ENCODE measurements around the gene ZHX3.
A peak's percentile ranks its signal among the peaks of the same experiment; 100 is the strongest.
"Not testable (repeated sequence)": the region's sequence is repeated elsewhere in the genome, so short reads cannot be mapped to it uniquely, and the experiment has no call there.

ZHX3 gene

GRCh38 chr20:41331731-41332130 is 14.2 kb upstream of the ZHX3 start:
- peak; percentile 22 for DNase-seq

DNA sequence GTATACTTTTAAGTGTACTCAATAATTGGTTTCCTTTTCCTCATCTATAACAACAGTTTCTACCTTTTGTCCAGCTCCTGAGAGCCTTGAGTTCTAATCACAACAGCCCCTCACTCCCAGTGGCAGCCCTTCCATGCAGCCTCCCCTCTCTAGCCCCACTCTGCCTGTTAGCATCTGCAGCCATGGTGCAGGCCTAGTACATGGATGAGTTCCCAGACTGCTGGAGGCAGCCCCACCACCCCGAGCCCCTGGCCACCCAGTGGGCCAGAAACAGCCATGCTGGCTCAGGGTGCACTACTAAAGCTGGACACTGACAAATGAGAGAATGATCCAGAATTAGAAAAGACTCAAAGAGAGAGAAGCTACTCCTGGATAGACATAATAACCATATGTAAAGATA is 13.4 kb upstream of the ZHX3 start:
- no peak for DNase-seq

DNA sequence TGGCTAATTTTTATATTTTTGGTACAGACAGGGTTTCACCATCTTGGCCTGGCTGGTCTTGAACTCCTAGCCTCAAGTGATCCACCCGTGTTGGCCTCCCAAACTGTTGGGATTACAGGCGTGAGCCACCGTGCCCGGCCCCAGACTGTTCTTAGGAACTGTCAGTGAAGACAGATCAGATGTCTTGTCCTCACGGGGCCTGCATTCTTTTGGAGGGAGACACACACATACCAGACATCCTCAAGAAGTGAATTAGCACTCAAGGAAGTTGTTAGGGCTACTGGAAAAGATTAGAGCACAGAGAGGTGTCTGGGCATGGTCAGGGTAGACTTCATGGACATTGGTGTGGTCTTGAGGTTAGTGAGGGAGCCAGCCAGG is 12.8 kb upstream of the ZHX3 start:
- DNase-seq = no peak

DNA sequence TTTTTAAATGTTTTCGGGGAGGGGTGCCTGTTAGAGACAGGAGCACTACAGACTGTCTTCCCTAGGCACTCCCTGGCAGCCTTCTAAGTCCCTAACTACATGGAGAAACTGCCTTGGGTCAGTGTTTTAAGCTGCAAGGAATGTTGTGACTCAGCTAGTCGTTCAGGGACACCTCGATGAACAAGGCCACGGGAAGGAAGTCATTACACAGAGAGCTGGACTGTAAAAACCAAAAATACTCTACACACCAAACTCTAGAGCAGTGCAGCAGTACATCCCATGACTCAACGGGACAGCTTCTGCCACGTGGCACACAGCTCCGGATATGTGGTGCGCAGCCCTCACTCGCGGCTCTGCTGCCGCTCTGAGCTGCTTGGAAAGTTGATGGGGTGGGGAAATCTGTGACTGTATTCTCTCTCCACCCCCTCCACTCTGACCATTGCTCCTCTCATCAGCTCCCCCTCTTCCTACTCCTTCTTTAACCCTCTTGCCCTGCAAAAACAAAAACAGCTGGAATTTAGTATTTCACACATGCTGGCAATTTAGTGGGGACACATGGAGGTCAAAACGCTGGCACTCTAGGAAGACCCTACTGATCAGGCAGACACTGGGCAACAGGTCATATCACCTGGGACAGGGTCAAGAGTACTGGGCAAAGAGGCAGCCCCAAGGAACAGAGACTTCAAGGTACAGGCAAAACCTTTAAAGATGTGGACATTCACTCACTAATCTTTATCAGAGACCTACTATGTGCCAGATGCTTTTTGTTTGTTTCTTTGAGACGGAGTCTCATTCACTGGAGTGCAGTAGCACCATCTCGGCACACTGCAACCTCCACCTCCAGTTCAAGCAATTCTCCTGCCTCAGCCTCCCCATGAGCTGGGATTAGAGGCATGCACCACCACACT is 12.2 kb upstream of the ZHX3 start:
- DNase-seq = no peak

DNA sequence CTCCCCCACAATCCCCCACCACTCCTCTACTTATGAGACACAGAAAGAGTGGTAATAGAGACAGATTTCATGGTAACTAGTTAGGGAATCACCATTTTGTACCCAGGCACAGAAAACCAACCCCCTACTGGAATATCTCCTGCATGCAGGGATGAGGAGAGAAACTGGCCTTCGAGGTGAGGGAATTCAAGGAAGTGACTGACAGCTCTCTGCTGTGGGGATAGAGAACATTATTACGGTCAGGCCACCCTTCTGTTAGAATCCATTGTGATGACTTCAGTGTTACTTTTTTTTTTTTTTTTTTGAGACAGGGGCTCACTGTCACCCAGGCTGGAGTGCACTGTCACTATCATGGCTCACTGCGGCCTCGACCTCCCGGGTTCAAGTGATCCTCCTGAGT is 9.6 kb upstream of the ZHX3 start:
- DNase-seq = no peak

DNA sequence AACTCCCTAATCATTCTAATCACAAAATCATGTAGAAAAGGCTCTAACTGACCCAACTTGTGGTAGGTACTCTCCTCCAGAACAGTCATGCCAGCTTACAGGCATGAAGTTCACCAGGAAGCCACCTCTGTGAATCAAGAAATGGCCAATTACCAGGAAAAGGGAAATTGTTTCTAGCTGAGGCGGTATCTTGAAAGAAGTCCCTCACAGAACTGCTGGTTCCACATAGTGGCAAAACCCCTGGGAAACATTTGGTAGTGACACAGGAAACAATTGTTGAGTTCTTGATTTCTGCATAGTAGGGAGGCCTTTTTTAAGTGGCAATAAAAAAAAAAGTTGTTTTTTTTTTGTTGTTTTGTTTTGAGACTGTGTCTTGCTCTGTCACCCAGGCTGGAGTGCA is 3.4 kb upstream of the ZHX3 start:
- DNase-seq = no peak

- DNase-seq = no peak
These were observed 2.9 kb upstream of the ZHX3 start for GRCh38 chr20:41320441-41320840.

- no peak for DNase-seq
These were observed 729 bp upstream of the ZHX3 start for GRCh38 chr20:41318271-41318649.

DNA sequence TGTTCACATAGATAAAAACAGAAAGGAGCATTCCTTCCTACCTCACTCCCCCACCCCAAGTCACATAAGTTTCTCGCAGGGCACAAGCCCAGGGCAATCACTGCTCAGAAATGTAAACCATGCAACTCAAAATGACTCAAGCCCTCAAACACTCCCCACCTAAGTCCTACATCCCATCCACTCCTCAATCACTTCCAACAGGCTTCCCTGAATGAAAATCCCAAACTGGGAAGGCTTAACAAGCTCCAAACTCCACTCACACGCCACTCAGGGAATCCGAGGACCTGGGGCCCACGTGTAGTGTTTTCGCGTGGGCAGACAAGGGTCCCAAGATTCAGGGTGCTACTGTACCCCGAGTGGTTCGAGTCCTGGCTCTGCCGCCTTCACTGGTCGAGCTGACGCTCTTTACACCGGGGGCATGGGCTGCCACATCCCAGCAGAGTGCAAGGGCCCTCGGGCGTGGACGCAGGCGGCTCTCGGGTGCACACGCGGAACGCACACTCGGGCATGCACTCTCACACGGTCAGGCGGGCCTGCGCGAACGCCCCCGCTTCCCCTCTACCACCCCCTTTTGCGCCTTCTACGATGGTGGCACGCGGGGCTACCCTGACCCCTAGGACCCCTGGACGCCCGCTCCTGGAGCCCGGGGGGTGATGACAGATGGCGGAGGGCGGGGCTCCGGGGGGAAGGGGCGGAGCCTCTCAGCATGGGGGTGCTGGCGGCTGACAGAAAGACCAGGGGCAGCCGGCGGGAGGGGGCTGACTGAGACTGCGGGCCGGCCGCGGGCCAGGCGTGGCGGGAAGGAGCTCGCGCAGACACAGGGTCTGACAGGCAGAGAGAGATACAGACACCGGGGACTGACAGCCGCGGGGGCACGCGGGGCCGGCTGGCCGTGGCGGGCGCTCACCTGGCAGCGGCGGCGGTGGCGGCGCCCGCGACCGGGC is 657 bp downstream of the ZHX3 start:
- DNase-seq = peak; percentile 30

GRCh38 chr20:41316051-41316450 is 1.5 kb downstream of the ZHX3 start:
- DNase-seq = no peak

GRCh38 chr20:41314386-41314785 is 3.1 kb downstream of the ZHX3 start:
- DNase-seq = no peak

GRCh38 chr20:41312009-41312408 is 5.5 kb downstream of the ZHX3 start:
- DNase-seq = not testable (repeated sequence)

DNA sequence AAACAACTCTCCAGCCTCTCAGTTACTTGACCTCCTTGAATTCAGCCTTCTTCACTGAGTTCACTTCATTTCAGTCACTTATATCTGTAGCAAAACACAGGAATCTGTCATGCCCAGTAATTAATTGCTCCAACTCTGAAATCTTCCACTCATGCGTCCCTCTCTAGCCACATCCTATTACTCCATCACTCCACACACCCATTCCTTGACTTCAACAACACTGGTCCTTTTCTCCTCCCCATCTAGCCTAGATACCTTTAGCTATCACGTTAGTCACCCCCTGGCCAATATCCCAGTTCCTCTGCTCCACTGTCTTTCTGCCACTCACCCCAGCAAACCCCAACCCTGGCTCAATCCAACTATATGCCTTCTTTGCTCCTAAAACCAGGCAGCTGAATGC is 7.7 kb downstream of the ZHX3 start:
- no peak for DNase-seq

GRCh38 chr20:41308726-41309413 is 8.7 kb downstream of the ZHX3 start:
- no peak for DNase-seq

DNA sequence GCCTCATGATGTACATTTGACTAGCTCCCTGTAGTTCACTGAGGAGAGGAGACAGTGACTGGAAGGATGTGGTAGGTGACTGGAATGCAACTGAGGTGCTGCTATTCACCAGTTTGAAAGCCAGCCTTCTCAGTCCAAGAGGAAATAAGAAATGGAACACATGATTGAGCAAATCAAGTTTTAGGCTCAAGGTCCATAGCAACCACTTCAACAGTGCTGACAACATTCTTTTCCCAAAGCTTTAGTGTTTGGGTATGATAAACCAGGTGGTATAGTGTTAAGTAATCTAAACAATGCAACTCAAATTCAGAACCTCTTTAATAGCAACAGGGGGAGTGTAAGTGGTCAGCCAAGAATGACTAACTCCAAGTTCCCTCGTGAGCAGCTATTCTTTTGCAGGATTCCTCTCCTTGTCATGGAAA is 9.2 kb downstream of the ZHX3 start:
- DNase-seq = no peak

DNA sequence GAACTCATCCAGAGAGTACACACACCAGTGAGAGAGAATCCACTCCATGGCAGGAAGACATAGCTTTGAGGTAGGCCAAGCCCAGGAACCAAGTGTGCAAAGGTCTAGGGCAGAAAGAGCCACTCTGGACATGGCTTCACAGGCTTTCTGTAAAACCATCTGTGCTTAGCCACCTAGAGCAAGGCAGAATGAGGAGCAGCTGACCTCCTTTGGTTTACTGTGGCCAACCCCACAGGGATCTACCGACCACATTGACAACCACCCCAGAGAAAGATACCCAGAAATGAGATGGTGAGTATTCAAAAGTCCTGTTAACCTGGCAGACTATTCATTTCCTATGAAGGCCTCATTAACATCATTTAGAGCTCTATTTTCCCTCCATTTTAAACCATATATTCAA is 10.5 kb downstream of the ZHX3 start:
- DNase-seq = no peak

- no peak for DNase-seq
These were observed 11.3 kb downstream of the ZHX3 start for GRCh38 chr20:41306061-41306727.

DNA sequence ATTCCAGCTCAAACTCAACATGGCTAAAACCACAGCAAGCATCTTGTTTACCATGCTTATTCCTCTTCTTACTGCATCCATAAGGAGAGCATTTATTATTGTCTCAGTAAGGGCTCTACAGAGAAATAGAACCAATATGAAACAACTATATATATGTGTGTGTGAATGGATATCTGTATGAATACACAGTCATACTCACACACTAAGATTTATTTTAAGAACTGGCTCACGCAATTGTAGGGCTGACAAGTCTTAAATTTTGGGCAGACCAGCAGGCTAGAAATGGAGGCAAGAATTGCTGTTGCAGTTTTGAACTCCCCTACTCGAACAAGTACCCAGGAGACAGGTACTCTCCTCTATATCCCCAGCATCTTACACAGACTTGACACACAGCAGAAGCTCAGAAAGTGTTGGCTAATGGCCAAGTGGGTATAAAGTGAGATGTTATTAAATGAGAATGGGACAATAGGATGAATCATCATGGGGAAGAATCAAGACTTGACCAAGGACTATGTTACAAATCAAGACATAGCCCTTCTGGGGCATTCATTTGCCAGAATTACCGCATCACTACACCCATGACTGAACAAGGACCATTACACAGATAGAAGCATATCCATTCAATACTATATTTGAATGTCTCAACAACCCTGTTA is 13.0 kb downstream of the ZHX3 start:
- DNase-seq = no peak

DNA sequence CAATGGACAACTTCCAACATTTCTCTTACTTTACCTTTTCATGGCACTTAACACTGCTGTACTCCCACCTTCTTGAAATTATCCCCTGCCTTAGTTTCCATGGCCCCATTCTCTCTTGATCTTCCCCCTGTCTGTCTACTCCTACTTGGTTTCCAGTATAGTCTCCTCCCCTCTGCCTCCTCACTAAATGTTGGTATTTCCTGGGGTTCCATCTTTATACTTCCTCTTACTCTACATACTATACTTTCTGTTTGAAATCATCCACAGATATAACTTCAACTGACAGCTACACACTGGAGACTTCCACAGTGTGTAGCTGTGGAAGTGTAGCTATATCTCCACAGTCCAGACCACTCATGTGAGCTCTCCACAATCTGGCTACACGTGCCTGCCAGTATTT is 13.5 kb downstream of the ZHX3 start:
- DNase-seq = no peak

- DNase-seq = peak; percentile 7
These were observed 16.6 kb downstream of the ZHX3 start for GRCh38 chr20:41300886-41301285.

GRCh38 chr20:41300383-41300782 is 17.1 kb downstream of the ZHX3 start:
- peak; percentile 43 for DNase-seq

GRCh38 chr20:41299899-41300298 is 17.6 kb downstream of the ZHX3 start:
- peak; percentile 14 for DNase-seq
